ENCODE measurements around the gene ZNF200.
"Not testable (repeated sequence)": the region's sequence is repeated elsewhere in the genome, so short reads cannot be mapped to it uniquely, and the experiment has no call there.

Gene ZNF200

DNA sequence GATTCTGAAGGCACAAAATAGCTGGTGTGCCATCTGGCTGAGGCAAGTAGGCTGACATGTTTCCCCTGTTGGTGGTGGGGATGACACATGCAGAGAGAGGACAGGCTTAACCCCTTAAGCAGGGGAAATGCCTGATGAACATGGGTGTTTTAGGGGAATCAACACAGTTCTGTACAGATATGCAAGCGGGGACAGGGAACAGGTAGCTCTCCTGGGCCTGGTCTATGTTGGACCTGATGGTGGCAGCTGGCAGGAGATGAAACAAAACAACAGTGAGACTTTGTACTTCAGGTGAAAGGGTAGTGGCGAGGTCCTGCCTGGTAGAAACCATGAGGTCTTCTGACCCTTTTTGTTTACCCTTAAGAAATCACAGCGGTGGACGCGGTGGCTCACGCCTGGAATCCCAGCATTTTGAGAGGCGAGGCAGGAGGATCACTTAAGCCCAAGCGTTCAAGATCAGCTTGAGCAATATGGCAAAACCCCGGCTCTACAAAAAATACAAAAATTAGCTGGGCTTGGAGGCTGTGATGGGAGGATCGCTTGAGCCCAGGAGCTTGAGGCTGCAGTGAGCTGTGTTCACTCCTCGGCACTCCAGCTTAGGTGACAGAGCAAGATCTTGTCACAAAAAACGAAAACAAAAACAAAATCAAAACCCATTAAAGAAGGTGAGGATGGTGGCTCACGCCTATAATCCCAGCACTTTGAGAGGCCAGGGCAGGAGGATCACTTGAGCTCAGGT, 36.5 kb downstream of the ZNF200 start:
- no peak for DNase-seq (ENCODE audit: low read depth in 3 of 3)

DNA sequence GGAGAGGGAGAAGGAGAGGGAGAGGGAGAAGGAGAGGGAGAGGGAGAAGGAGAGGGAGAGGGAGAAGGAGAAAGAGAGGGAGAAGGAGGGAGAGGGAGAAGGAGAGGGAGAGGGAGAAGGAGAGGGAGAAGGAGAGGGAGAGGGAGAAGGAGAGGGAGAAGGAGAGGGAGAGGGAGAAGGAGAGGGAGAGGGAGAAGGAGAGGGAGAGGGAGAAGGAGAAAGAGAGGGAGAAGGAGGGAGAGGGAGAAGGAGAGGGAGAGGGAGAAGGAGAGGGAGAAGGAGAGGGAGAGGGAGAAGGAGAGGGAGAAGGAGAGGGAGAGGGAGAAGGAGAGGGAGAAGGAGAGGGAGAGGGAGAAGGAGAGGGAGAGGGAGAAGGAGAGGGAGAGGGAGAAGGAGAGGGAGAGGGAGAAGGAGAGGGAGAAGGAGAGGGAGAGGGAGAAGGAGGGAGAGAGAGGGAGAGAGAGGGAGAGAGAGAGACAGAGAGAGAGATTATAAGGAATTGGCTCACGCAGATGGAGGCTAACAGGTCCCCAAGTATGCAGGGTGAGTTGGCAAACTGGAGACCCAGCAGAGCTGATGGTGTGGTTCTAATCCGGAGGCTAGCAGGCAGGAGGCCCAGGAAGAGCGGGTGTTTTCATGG, 37.1 kb downstream of the ZNF200 start:
- not testable (repeated sequence) for DNase-seq (ENCODE audit: low read depth in 3 of 3)

GRCh38 chr16:3195975-3196374, 39.0 kb downstream of the ZNF200 start:
- DNase-seq (ENCODE audit: low read depth in 3 of 3) = no peak

DNA sequence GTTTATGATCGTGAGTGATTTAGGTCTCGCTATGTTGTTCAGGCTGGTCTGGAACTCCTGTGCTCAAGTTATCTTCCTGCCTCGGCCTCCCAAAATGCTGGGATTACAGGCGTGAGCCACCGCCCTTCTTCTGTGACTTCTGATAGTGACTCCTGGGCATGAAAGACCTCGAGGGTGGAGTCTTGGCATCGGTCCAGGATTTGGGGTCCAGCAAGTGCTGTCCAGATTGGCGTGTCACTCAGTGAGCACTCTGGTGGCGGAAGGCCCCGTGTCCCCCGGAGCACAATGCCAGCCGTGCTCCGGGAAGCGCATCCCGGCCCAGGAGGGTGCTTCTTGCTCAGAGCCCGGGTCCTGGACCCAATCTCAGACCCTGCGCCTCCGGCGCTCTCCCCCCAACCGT, 40.2 kb downstream of the ZNF200 start:
- no peak for DNase-seq (ENCODE audit: low read depth in 3 of 3)

GRCh38 chr16:3193221-3194212, 41.4 kb downstream of the ZNF200 start:
- DNase-seq (ENCODE audit: low read depth in 3 of 3) = no peak

DNA sequence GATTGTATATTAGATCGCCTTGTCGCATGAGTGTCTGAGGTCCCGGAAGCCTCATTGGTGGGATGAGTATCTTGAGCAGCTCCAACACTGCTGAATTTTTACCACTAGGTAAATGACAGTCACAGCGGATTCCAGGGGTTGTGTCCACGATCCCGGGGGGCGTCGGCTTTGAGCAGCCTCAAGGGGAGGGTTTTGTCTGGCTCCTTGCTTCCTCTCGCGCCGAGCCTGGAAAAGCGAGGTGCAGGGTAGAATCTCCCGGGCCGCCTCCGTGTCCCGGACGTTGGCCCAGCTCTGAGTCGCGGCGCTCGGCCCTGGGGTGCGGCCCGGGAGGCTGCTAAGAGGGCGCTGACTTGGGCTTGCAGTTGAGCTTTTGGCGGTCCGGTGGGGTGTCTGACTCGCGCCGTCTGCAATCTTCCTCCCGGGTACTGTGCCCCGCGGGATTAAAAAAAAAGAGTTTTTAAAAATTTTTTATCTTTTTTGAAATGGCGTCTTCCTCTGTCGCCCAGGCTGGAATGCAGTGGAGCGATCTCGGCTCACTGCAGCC, 42.4 kb downstream of the ZNF200 start:
- no peak for DNase-seq (ENCODE audit: low read depth in 3 of 3)

DNA sequence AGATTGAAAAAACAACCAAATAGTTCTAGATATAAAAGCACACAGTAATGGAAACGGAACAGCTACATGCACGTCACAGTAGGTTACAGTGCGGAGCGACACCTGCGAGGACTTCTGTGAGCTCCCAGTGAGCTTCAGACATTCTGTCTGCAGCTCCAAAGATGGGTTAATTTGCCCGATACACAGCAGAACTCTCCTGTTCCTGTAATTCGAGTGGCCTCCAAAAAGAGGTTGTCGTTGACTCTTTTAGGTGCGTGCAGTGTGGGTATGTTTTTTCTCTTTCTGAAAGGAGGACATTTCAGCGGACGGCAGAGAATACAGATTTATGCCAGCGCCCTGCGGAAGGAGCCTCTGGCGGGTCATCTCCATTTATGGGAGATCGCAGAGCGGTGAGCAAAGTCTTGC, 44.0 kb downstream of the ZNF200 start:
- no peak for DNase-seq (ENCODE audit: low read depth in 3 of 3)

- no peak for DNase-seq (ENCODE audit: low read depth in 3 of 3)
Observed at GRCh38 chr16:3189869-3190268, 45.1 kb downstream of the ZNF200 start.

- DNase-seq (ENCODE audit: low read depth in 3 of 3) = peak in 2 of 3 donors; percentile 53 to 61
Observed at GRCh38 chr16:3188925-3189825, 45.8 kb downstream of the ZNF200 start.

DNA sequence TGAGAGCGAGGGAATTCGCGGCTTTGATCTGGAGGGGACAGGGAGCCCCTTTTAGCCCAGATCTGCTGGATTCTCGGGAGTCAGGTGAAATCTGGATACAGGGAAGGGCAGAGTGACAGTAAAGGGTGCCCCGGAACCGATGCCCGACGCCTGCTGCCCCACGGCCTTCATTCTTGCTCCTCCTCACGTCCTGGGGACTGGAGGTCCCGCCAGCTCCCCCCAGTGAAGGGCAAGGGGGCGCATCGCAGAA, 46.4 kb downstream of the ZNF200 start:
- DNase-seq (ENCODE audit: low read depth in 3 of 3) = no peak

GRCh38 chr16:3187798-3188674, 46.9 kb downstream of the ZNF200 start, which contains the start of gene OR1F1:
OR1F1 (plus strand) TSS chr16:3188204.
- peak; percentile 47 to 81 (median 60) for DNase-seq (ENCODE audit: low read depth in 3 of 3)

- no peak for DNase-seq (ENCODE audit: low read depth in 3 of 3)
Observed at GRCh38 chr16:3186946-3187690, 47.8 kb downstream of the ZNF200 start.

GRCh38 chr16:3183445-3184139, 51.4 kb downstream of the ZNF200 start:
- no peak for DNase-seq (ENCODE audit: low read depth in 3 of 3)

GRCh38 chr16:3182608-3183444, 52.1 kb downstream of the ZNF200 start:
- peak in 1 of 3 donors; percentile 55 for DNase-seq (ENCODE audit: low read depth in 3 of 3)

- DNase-seq (ENCODE audit: low read depth in 3 of 3) = not testable (repeated sequence)
Observed at GRCh38 chr16:3182293-3182607, 52.7 kb downstream of the ZNF200 start.

- DNase-seq (ENCODE audit: low read depth in 3 of 3) = no peak
Observed at GRCh38 chr16:3180445-3180878, 54.5 kb downstream of the ZNF200 start.

DNA sequence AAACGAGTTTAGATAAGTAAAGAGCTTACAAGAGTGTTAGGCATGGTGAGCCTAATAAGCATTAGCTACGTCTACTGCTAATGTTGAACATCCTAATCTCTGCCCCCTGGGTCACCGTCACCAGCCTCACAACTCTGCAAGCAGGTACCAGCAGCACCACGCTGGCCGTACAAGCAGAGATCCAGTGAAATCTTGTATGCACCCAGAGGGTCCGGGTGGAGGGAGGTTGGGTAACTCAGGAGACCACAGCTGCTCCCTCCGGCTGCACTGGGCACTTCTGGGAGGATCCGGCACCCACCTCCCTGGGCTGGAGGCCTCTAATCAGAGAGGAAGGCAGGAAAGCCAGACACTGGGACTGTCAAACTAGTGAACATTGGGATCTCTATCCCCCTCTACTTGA, 55.3 kb downstream of the ZNF200 start:
- DNase-seq (ENCODE audit: low read depth in 3 of 3) = no peak
